Astrocyte of the cerebellum (primary cell): ENCODE measurements around the gene NUP214.

Experiments used
- DNase-seq: peaks from one replicate; pipeline ENCODE4 v3.0.0-alpha.2; 2011; ENCODE audit warnings: low read depth
- H3K4me3 ChIP-seq: 2 replicates; pipeline ENCODE4 v1.5.1; 2011; ENCODE audit warnings: mild to moderate bottlenecking, low read depth, low read length, moderate library complexity
- CTCF ChIP-seq: IDR thresholded peaks from 2 replicates; pipeline ENCODE4 v1.5.1; 2012; ENCODE audit warnings: low read length, low read depth, moderate library complexity, mild to moderate bottlenecking; ENCODE audit errors: missing control alignments
- in situ Hi-C: cut with HindIII; loops from 2 replicates; pipeline ENCODE4 v1.10.0; 2017; ENCODE audit warnings: low sequenced_read_pairs

Gene NUP214

GRCh38 chr9:131103024-131103423 is 22.4 kb upstream of the NUP214 start:
- no peak for DNase-seq
- no peak for TF ChIP-seq CTCF
- in situ Hi-C loops, result no loop called here
- H3K4me3 ChIP-seq, result no peak overlapping the region

GRCh38 chr9:131103535-131103934 is 21.9 kb upstream of the NUP214 start:
- no peak for TF ChIP-seq CTCF
- no peak for DNase-seq
- no peak overlapping the region for H3K4me3 ChIP-seq
- in situ Hi-C loops, result no loop called here

- no peak overlapping the region for H3K4me3 ChIP-seq
- in situ Hi-C loops, result no loop called here
- DNase-seq, result no peak
- TF ChIP-seq CTCF, result no peak
Measured at GRCh38 chr9:131104016-131104740, 21.2 kb upstream of the NUP214 start.

GRCh38 chr9:131105952-131106351 is 19.4 kb upstream of the NUP214 start:
- no peak overlapping the region for H3K4me3 ChIP-seq
- in situ Hi-C loops, result no loop called here
- DNase-seq, result no peak
- TF ChIP-seq CTCF, result no peak

GRCh38 chr9:131107760-131108159 is 17.6 kb upstream of the NUP214 start:
- DNase-seq, result no peak
- no peak for TF ChIP-seq CTCF
- no peak overlapping the region for H3K4me3 ChIP-seq
- in situ Hi-C loops, result no loop called here

GRCh38 chr9:131111186-131111853 is 14.1 kb upstream of the NUP214 start:
- in situ Hi-C loops, result no loop called here
- no peak for TF ChIP-seq CTCF
- DNase-seq, result no peak
- H3K4me3 ChIP-seq, result no peak overlapping the region
